Measurements from ENCODE around the gene APOBEC3A.
"Not testable (repeated sequence)": the region's sequence is repeated elsewhere in the genome, so short reads cannot be mapped to it uniquely, and the experiment has no call there.

Gene APOBEC3A

GRCh38 chr22:38955926-38956325 is 1.5 kb upstream of the APOBEC3A start:
- H2AFZ ChIP-seq (ENCODE audit: low read depth, low read length): no peak overlapping the region
- no peak overlapping the region for H3K9ac ChIP-seq (ENCODE audit: low read depth, low read length)
- H3K4me2 ChIP-seq (ENCODE audit: insufficient read depth, low read length): no peak overlapping the region
- no peak overlapping the region for H3K4me3 ChIP-seq (ENCODE audit: low read depth in 1 of 2, low read length in 2 of 2)
- no peaks in the 10 kb centered on the region for H3K4me1 ChIP-seq (ENCODE audit: insufficient read depth, low read length)
- no peaks in the 10 kb centered on the region for H3K36me3 ChIP-seq (ENCODE audit: insufficient read depth, low read length)
- DNase-seq (no peak), ATAC-seq (ENCODE audit: insufficient read depth, low read depth) (no peak)
- TF ChIP-seq CTCF (IDR thresholded peaks at IDR 0.05; ENCODE audit: borderline replicate concordance, extremely low read depth, low read length, poor library complexity, severe bottlenecking) (no peak), EZH2 (IDR thresholded peaks at IDR 0.05; ENCODE audit: borderline replicate concordance, low read depth, low read length, severe bottlenecking) (no peak)
- no peaks in the 10 kb centered on the region for H3K79me2 ChIP-seq (ENCODE audit: insufficient read depth, low read length)
- H3K9me3 ChIP-seq (ENCODE audit: insufficient read depth, low read length, severe bottlenecking): no peaks in the 10 kb centered on the region
- no peak overlapping the region for H3K27ac ChIP-seq (ENCODE audit: low read length)
- H3K27me3 ChIP-seq (ENCODE audit: insufficient read depth, low read length, poor library complexity): peaks cover 7% of the 10 kb centered on the region
- no peaks in the 10 kb centered on the region for H4K20me1 ChIP-seq (ENCODE audit: insufficient read depth, low read length)

- DNase-seq: no peak
Measured at GRCh38 chr22:38956551-38956950, 858 bp upstream of the APOBEC3A start.

GRCh38 chr22:38957808-38958650 is 620 bp downstream of the APOBEC3A start:
- Histone ChIP-seq H3K9ac (ENCODE audit: low read depth, low read length) (no peak overlapping the region), H3K36me3 (ENCODE audit: insufficient read depth, low read length) (no peaks in the 10 kb centered on the region)

More at GRCh38 chr22:38956551-38956950, 858 bp upstream of the APOBEC3A start:
- TF ChIP-seq EZH2 (IDR thresholded peaks at IDR 0.05; ENCODE audit: borderline replicate concordance, low read depth, low read length, severe bottlenecking) (no peak), CTCF (IDR thresholded peaks at IDR 0.05; ENCODE audit: borderline replicate concordance, extremely low read depth, low read length, poor library complexity, severe bottlenecking) (no peak)
- Histone ChIP-seq H3K9ac (ENCODE audit: low read depth, low read length) (no peak overlapping the region), H4K20me1 (ENCODE audit: insufficient read depth, low read length) (no peaks in the 10 kb centered on the region), H3K4me2 (ENCODE audit: insufficient read depth, low read length) (no peak overlapping the region), H3K79me2 (ENCODE audit: insufficient read depth, low read length) (no peaks in the 10 kb centered on the region), H3K4me3 (ENCODE audit: low read depth in 1 of 2, low read length in 2 of 2) (no peak overlapping the region), H3K36me3 (ENCODE audit: insufficient read depth, low read length) (no peaks in the 10 kb centered on the region), H3K9me3 (ENCODE audit: insufficient read depth, low read length, severe bottlenecking) (no peaks in the 10 kb centered on the region), H2AFZ (ENCODE audit: low read depth, low read length) (no peak overlapping the region), H3K27me3 (ENCODE audit: insufficient read depth, low read length, poor library complexity) (peaks cover 7% of the 10 kb centered on the region), H3K4me1 (ENCODE audit: insufficient read depth, low read length) (no peaks in the 10 kb centered on the region), H3K27ac (ENCODE audit: low read length) (no peak overlapping the region)
- ATAC-seq (ENCODE audit: insufficient read depth, low read depth): no peak

GRCh38 chr22:38958651-38958943 is 1.2 kb downstream of the APOBEC3A start:
- H2AFZ ChIP-seq (ENCODE audit: low read depth, low read length); ATAC-seq (ENCODE audit: insufficient read depth, low read depth); H3K4me2 ChIP-seq (ENCODE audit: insufficient read depth, low read length); H3K27ac ChIP-seq (ENCODE audit: low read length); H3K4me3 ChIP-seq (ENCODE audit: low read depth in 1 of 2, low read length in 2 of 2); H4K20me1 ChIP-seq (ENCODE audit: insufficient read depth, low read length); H3K9ac ChIP-seq (ENCODE audit: low read depth, low read length); H3K27me3 ChIP-seq (ENCODE audit: insufficient read depth, low read length, poor library complexity); H3K79me2 ChIP-seq (ENCODE audit: insufficient read depth, low read length); H3K9me3 ChIP-seq (ENCODE audit: insufficient read depth, low read length, severe bottlenecking); DNase-seq; H3K4me1 ChIP-seq (ENCODE audit: insufficient read depth, low read length); H3K36me3 ChIP-seq (ENCODE audit: insufficient read depth, low read length): not testable (repeated sequence)

More at GRCh38 chr22:38957808-38958650, 620 bp downstream of the APOBEC3A start:
- no peaks in the 10 kb centered on the region for H4K20me1 ChIP-seq (ENCODE audit: insufficient read depth, low read length)
- TF ChIP-seq CTCF (IDR thresholded peaks at IDR 0.05; ENCODE audit: borderline replicate concordance, extremely low read depth, low read length, poor library complexity, severe bottlenecking) (no peak), EZH2 (IDR thresholded peaks at IDR 0.05; ENCODE audit: borderline replicate concordance, low read depth, low read length, severe bottlenecking) (no peak)
- no peak for ATAC-seq (ENCODE audit: insufficient read depth, low read depth)
- no peak overlapping the region for H2AFZ ChIP-seq (ENCODE audit: low read depth, low read length)
- no peaks in the 10 kb centered on the region for H3K9me3 ChIP-seq (ENCODE audit: insufficient read depth, low read length, severe bottlenecking)
- H3K4me1 ChIP-seq (ENCODE audit: insufficient read depth, low read length): no peaks in the 10 kb centered on the region
- no peak overlapping the region for H3K27ac ChIP-seq (ENCODE audit: low read length)
- H3K4me3 ChIP-seq (ENCODE audit: low read depth in 1 of 2, low read length in 2 of 2): no peak overlapping the region
- H3K27me3 ChIP-seq (ENCODE audit: insufficient read depth, low read length, poor library complexity): peaks cover 5% of the 10 kb centered on the region
- H3K79me2 ChIP-seq (ENCODE audit: insufficient read depth, low read length): no peaks in the 10 kb centered on the region
- DNase-seq: no peak
- no peak overlapping the region for H3K4me2 ChIP-seq (ENCODE audit: insufficient read depth, low read length)

All from DND-41 (cell line).